Neural cell (in vitro differentiated cells): ENCODE results near the gene PPHLN1.

ENCODE experiments used
- CTCF ChIP-seq: fragments of 450-650 bp; IDR thresholded peaks from 2 replicates; pipeline ENCODE4 v1.5.1; 2014; ENCODE audit warnings: antibody characterized with exemption, mild to moderate bottlenecking, moderate library complexity; ENCODE audit not compliant: poor library complexity, severe bottlenecking
- EP300 ChIP-seq: fragments of 450-650 bp; conservative IDR thresholded peaks from 2 replicates; pipeline ENCODE4 v1.6.1; 2014; ENCODE audit warnings: antibody characterized with exemption, mild to moderate bottlenecking, moderate library complexity; ENCODE audit not compliant: poor library complexity, severe bottlenecking
- EZH2 ChIP-seq: fragments of 200-600, 300-800 bp; shearing (Covaris generic), sonication (generic); IDR thresholded peaks from 2 replicates; pipeline ENCODE4 v1.6.1; 2014; ENCODE audit warnings: antibody characterized with exemption, low read length, borderline replicate concordance, mild to moderate bottlenecking; ENCODE audit not compliant: insufficient read depth, poor library complexity, severe bottlenecking
- MXI1 ChIP-seq: fragments of 450-650 bp; conservative IDR thresholded peaks from 2 replicates; pipeline ENCODE4 v1.6.1; 2014; ENCODE audit warnings: antibody characterized with exemption, mild to moderate bottlenecking; ENCODE audit not compliant: poor library complexity, severe bottlenecking
- POLR2AphosphoS5 ChIP-seq: IDR thresholded peaks from 2 replicates; pipeline ENCODE4 v1.6.1; 2012
- REST ChIP-seq: IDR thresholded peaks from 2 replicates; pipeline ENCODE4 v1.6.1; 2012; ENCODE audit warnings: borderline replicate concordance

DNA sequence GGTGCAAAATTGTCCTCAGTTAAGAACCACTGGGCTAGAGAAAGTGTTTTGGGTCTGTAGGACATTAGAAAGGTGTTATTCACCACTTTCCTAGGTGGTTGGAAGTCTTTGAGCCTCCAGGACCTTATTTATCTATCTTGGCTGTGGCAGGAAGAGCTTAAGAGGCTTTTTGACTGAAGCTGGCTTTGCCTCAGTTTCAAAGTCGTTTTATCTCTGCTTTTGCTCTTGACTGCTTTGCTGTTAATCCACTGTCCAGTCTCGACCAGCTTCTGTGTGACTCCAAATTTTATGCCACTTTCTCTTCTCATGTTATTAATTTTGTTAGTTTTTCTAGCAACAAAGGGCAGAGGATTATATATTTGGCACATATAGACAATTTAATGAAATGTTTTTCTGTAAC, 60.3 kb downstream of the PPHLN1 start:
- no peak for TF ChIP-seq CTCF
- no peak for TF ChIP-seq REST
- no peak for TF ChIP-seq EP300
- no peak for TF ChIP-seq POLR2AphosphoS5
- TF ChIP-seq MXI1: no peak
- TF ChIP-seq EZH2: no peak
